Fibroblast of the aortic adventitia (primary cell): Measurements from ENCODE around the gene SLAIN1. TPM values are rescaled to one million over a fixed set of nuclear protein-coding genes. Genes with fewer than 3 reads are reported as not detected.

Experiments
- DNase-seq: peaks from one replicate; pipeline ENCODE4 v3.0.0-alpha.2; 2010; ENCODE audit warnings: low read depth
- H3K4me3 ChIP-seq: 2 replicates; pipeline ENCODE4 v1.5.1; 2011; ENCODE audit warnings: low read depth, mild to moderate bottlenecking, control low read depth, low read length, moderate library complexity
- CTCF ChIP-seq: IDR thresholded peaks from 2 replicates; pipeline ENCODE4 v1.5.1; 2011; ENCODE audit warnings: mild to moderate bottlenecking, low read length, control low read depth, inconsistent platforms; ENCODE audit not compliant: insufficient read depth
- total RNA-seq: library from RNA; depleted of rRNA; stranded (reverse); fragments of >200 nt; gene quantifications from 2 replicates; pipeline ENCODE4 v1.2.3, GENCODE V29; 2012; ENCODE audit warnings: low replicate concordance

The SLAIN1 gene
- total RNA-seq, 1 donor: 0.72 TPM

- no peak overlapping the region for H3K4me3 ChIP-seq
- DNase-seq: no peak
- TF ChIP-seq CTCF: no peak
These were observed 16.8 kb downstream of the SLAIN1 start for GRCh38 chr13:77714119-77714755.

GRCh38 chr13:77715233-77715891 lies 17.9 kb downstream of the SLAIN1 start:
- DNase-seq: no peak
- H3K4me3 ChIP-seq: no peak overlapping the region
- TF ChIP-seq CTCF: no peak

- no peak for DNase-seq
- H3K4me3 ChIP-seq: no peak overlapping the region
- TF ChIP-seq CTCF: no peak
These were observed 19.2 kb downstream of the SLAIN1 start for GRCh38 chr13:77716692-77717091.

- H3K4me3 ChIP-seq: no peak overlapping the region
- TF ChIP-seq CTCF: no peak
- DNase-seq: no peak
These were observed 20.0 kb downstream of the SLAIN1 start for GRCh38 chr13:77717508-77717907.

GRCh38 chr13:77719128-77719527 lies 21.6 kb downstream of the SLAIN1 start:
- no peak for TF ChIP-seq CTCF
- DNase-seq: no peak
- H3K4me3 ChIP-seq: no peak overlapping the region

- no peak for TF ChIP-seq CTCF
- no peak overlapping the region for H3K4me3 ChIP-seq
- DNase-seq: no peak
These were observed 23.5 kb downstream of the SLAIN1 start for GRCh38 chr13:77720988-77721387.
